NCI-H128 (cell line): Measurements from ENCODE around the gene FRG2C.
"Not testable (repeated sequence)": the region's sequence is repeated elsewhere in the genome, so short reads cannot be mapped to it uniquely, and the experiment has no call there.

ENCODE experiments used
- DNase-seq: peaks from one replicate; lab custom pipeline; 2025; ENCODE audit not compliant: unreplicated experiment; lab: John Stamatoyannopoulos, UW

FRG2C gene

GRCh38 chr3:75664028-75664427 is at the start of gene FRG2C:
Gene FRG2C (plus strand): TSS chr3:75664328. CDS start chr3:75664380, 52 bp downstream.
- DNase-seq, result not testable (repeated sequence)

GRCh38 chr3:75618666-75619305 is 45.3 kb upstream of the FRG2C start:
- DNase-seq, result peak; percentile 37

GRCh38 chr3:75619481-75620031 is 44.6 kb upstream of the FRG2C start:
- not testable (repeated sequence) for DNase-seq

- not testable (repeated sequence) for DNase-seq
Measured at GRCh38 chr3:75621772-75622171, 42.4 kb upstream of the FRG2C start.

- not testable (repeated sequence) for DNase-seq
Measured at GRCh38 chr3:75623656-75624055, 40.5 kb upstream of the FRG2C start.

GRCh38 chr3:75630887-75631535 is 33.1 kb upstream of the FRG2C start:
- DNase-seq, result not testable (repeated sequence)

- DNase-seq, result no peak
Measured at GRCh38 chr3:75631541-75631940, 32.6 kb upstream of the FRG2C start.

GRCh38 chr3:75638947-75639346 is 25.2 kb upstream of the FRG2C start:
- DNase-seq, result not testable (repeated sequence)

GRCh38 chr3:75641107-75641517 is 23.0 kb upstream of the FRG2C start:
- not testable (repeated sequence) for DNase-seq

- not testable (repeated sequence) for DNase-seq
Measured at GRCh38 chr3:75643031-75643800, 20.9 kb upstream of the FRG2C start.

- not testable (repeated sequence) for DNase-seq
Measured at GRCh38 chr3:75645548-75645947, 18.6 kb upstream of the FRG2C start.

GRCh38 chr3:75650191-75650590 is 13.9 kb upstream of the FRG2C start:
- no peak for DNase-seq

GRCh38 chr3:75655101-75655904 is 8.8 kb upstream of the FRG2C start:
- DNase-seq, result not testable (repeated sequence)

GRCh38 chr3:75655956-75656355 is 8.2 kb upstream of the FRG2C start:
- DNase-seq, result not testable (repeated sequence)

GRCh38 chr3:75658411-75659107 is 5.6 kb upstream of the FRG2C start:
- DNase-seq, result not testable (repeated sequence)

GRCh38 chr3:75659108-75659433 is 5.1 kb upstream of the FRG2C start:
- DNase-seq, result not testable (repeated sequence)

GRCh38 chr3:75665626-75666025 is 1.5 kb downstream of the FRG2C start:
- DNase-seq, result not testable (repeated sequence)

GRCh38 chr3:75667757-75668701 is 3.9 kb downstream of the FRG2C start:
- DNase-seq, result not testable (repeated sequence)

- DNase-seq, result not testable (repeated sequence)
Measured at GRCh38 chr3:75668759-75669347, 4.7 kb downstream of the FRG2C start.
